Measurements from ENCODE around the gene ENSA. TPM values are rescaled to one million over a fixed set of nuclear protein-coding genes. Genes with fewer than 3 reads are reported as not detected.
A peak's percentile ranks its signal among the peaks of the same experiment; 100 is the strongest.
"Not testable (repeated sequence)": the region's sequence is repeated elsewhere in the genome, so short reads cannot be mapped to it uniquely, and the experiment has no call there.

ENSA gene
- total RNA-seq, 2 donors from 2014 or later = 133 to 201 TPM

DNA sequence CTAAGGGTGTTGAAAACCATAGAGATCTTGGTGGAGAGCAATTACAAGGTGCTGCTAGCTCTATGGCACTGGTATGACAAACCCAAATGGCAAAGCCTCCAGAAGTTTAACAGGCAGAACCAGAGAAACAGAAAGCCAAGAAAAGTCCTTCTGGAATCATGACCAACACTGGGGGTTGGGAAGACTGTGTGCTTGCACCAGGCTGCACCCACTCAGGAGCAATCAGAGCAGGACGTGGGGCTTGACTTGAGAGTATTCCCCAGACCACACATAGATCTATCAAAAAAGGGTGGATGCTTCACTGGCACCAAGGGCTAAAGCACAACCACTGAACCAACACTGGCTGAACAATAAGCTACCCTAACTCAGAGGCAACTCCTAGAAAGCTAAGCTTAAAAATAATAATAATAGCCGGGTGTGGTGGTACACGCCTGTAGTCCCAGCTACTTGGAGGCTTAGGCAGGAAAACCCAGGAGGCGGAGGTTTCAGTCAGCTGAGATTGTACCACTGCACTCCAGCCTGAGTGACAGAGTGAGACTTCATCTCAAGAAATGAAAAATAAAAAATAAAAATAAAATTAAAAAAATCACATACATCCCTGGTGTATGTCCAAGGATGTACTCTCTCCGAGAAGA, 20.1 kb upstream of the ENSA start:
- intact Hi-C loops (cut with DNase I) = no loop called here
- WGBS = 92% methylated on average over 5 of the region's 5 CpGs
- Histone ChIP-seq H3K4me3 (no peak overlapping the region), H3K9me3 (no peaks in the 10 kb centered on the region), H3K36me3 (peaks cover 0 to 4% of the 10 kb centered on the region in 2 donors), H3K27me3 (replicated peaks; ENCODE audit: insufficient read depth) (no peaks in the 10 kb centered on the region), H3K4me1 (replicated peaks) (no peaks in the 10 kb centered on the region), H3K27ac (no peak overlapping the region)
- TF ChIP-seq, protein P1, sequence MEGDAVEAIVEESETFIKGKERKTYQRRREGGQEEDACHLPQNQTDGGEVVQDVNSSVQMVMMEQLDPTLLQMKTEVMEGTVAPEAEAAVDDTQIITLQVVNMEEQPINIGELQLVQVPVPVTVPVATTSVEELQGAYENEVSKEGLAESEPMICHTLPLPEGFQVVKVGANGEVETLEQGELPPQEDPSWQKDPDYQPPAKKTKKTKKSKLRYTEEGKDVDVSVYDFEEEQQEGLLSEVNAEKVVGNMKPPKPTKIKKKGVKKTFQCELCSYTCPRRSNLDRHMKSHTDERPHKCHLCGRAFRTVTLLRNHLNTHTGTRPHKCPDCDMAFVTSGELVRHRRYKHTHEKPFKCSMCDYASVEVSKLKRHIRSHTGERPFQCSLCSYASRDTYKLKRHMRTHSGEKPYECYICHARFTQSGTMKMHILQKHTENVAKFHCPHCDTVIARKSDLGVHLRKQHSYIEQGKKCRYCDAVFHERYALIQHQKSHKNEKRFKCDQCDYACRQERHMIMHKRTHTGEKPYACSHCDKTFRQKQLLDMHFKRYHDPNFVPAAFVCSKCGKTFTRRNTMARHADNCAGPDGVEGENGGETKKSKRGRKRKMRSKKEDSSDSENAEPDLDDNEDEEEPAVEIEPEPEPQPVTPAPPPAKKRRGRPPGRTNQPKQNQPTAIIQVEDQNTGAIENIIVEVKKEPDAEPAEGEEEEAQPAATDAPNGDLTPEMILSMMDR (IDR thresholded peaks at IDR 0.05) = no peak
- TF ChIP-seq POLR2A (IDR thresholded peaks at IDR 0.05) (no peak), POLR2AphosphoS5 (IDR thresholded peaks at IDR 0.05) (no peak)
- no peak for DNase-seq (ENCODE audit: low spot score)

DNA sequence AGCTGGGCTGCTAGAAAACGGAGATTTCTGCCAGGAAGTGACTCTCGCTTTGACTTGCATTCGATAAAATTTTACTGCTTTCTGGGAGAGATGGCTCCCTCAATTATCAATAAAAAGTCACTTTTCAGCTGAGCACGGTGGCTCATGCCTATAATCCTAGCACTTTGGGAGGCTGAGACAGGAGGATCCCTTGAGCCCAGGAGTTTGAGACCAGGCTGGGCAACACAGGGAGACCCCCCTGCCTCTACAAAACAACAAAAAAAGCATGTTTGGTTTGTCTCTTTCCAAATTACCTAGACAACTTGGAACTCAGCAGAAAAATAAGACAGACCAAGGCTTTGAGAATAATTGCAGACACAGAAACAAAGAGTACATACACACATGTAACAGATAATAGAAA, 12.9 kb upstream of the ENSA start:
- DNase-seq (ENCODE audit: low spot score) = no peak
- Histone ChIP-seq H3K27me3 (replicated peaks; ENCODE audit: insufficient read depth) (no peaks in the 10 kb centered on the region), H3K27ac (no peak overlapping the region), H3K36me3 (no peaks in the 10 kb centered on the region), H3K4me3 (no peak overlapping the region), H3K9me3 (no peaks in the 10 kb centered on the region), H3K4me1 (replicated peaks) (no peaks in the 10 kb centered on the region)
- TF ChIP-seq POLR2A (IDR thresholded peaks at IDR 0.05) (no peak), POLR2AphosphoS5 (IDR thresholded peaks at IDR 0.05) (no peak)
- TF ChIP-seq, protein P1 (IDR thresholded peaks at IDR 0.05) = no peak
- intact Hi-C loops (cut with DNase I) = no loop called here
- 42% methylated on average over 4 of the region's 4 CpGs for WGBS

DNA sequence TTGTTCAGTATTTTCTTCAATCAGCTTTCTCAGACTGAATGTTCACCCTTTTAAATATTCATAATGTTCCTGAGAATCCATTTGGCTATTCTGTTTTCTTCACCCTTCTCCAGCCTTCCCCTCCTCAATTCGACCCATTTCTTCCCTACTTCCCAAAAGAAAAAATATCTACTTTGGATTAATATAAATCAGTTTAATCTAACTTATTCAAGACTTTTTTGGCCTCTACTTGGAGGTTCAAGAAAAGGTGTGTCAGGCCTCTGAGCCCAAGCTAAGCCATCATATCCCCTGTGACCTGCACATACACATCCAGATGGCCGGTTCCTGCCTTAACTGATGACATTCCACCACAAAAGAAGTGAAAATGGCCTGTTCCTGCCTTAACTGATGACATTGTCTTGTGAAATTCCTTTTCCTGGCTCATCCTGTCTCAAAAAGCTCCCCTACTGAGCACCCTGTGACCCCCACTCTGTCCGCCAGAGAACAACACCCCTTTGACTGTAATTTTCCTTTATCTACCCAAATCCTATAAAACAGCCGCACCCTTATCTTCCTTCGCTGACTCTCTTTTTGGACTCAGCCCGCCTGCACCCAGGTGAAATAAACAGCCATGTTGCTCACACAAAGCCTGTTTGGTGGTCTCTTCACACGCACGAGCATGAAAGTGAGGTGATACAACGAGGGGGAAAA, 11.9 kb upstream of the ENSA start:
- H3K4me3 ChIP-seq; H3K9me3 ChIP-seq; DNase-seq (ENCODE audit: low spot score); H3K27me3 ChIP-seq (replicated peaks; ENCODE audit: insufficient read depth); H3K4me1 ChIP-seq (replicated peaks); intact Hi-C loops (cut with DNase I); H3K36me3 ChIP-seq; H3K27ac ChIP-seq: not testable (repeated sequence)
- WGBS = 81% methylated on average over 9 of the region's 9 CpGs

DNA sequence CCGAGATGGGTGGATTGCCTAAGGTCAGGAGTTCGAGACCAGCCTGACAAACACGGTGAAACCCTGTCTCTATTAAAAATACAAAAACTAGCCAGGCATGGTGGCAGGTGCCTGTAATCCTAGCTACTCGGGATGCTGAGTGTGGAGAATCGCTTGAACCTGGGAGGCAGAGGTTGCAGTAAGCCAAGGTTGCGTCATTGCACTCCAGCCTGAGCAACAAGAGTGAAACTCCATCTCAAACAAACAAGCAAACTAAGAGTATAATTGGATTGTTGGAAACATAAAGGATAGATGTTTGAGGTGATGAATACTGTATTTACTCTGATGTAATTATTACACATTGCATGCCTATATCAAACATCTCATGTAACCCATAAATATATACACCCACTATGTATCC, 9.0 kb upstream of the ENSA start:
- H3K9me3 ChIP-seq; H3K4me3 ChIP-seq; DNase-seq (ENCODE audit: low spot score); H3K27ac ChIP-seq; H3K4me1 ChIP-seq (replicated peaks); intact Hi-C loops (cut with DNase I); H3K36me3 ChIP-seq; H3K27me3 ChIP-seq (replicated peaks; ENCODE audit: insufficient read depth): not testable (repeated sequence)
- 94% methylated on average over 6 of the region's 6 CpGs for WGBS

DNA sequence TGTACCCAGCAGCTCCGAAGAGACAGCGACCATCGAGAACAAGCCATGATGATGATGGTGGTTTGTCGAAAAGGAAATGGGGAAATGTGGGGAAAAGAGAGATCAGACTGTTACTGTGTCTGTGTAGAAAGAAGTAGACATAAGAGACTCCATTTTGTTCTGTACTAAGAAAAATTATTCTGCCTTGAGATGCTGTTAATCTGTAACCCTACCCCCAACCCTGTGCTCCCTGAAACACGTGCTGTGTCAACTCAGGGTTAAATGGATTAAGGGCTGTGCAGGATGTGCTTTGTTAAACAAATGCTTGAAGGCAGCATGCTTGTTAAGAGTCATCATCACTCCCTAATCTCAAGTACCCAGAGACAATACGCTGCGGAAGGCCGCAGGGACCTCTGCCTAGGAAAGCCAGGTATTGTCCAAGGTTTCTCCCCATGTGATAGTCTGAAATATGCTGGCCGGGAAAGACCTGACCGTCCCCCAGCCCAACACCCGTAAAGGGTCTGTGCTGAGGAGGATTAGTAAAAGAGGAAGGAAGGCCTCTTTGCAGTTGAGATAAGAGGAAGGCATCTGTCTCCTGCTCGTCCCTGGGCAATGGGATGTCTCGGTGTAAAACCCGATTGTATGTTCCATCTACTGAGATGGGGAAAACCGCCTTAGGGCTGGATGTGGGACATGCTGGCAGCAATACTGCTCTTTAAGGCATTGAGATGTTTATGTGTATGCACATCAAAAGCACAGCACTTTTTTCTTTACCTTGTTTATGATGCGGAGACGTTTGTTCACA, 5.6 kb upstream of the ENSA start:
- intact Hi-C loops (cut with DNase I); DNase-seq (ENCODE audit: low spot score); H3K4me3 ChIP-seq; H3K27ac ChIP-seq; H3K4me1 ChIP-seq (replicated peaks); H3K27me3 ChIP-seq (replicated peaks; ENCODE audit: insufficient read depth); H3K9me3 ChIP-seq; H3K36me3 ChIP-seq: not testable (repeated sequence)
- WGBS = 72% methylated on average over 14 of the region's 17 CpGs

DNA sequence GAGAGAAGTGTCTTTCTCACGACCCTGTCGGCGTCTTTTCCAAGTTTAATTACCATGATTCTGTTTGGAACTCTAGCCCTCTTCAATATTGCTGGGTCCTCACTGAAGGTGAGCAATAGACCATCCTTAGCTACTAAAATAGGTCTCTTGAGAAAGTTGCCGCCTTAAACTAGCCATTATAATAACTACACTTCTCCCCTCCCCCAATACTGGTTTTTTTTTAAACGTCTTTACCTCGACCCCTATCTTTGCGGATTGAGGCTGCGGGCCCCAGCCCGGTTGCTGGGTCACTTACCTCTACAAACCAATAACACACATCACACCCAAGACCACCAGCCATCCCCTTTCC, 672 bp downstream of the ENSA start:
- Histone ChIP-seq H3K27me3 (replicated peaks; ENCODE audit: insufficient read depth) (no peaks in the 10 kb centered on the region), H3K36me3 (peaks cover 5 to 6% of the 10 kb centered on the region in 2 donors), H3K4me1 (replicated peaks) (peaks cover 6% of the 10 kb centered on the region), H3K9me3 (no peaks in the 10 kb centered on the region), H3K4me3 (peak overlapping the region; percentile 60 to 72), H3K27ac (peak overlapping the region; percentile 99)
- 2% methylated on average over 9 of the region's 9 CpGs for WGBS
- intact Hi-C loops (cut with DNase I) = loop anchor here (5.0 to 10.0 kb wide), 2 partner anchors 51 to 154 kb away; partner anchors contain the start of gene MCL1
- no peak for DNase-seq (ENCODE audit: low spot score)
- no peak for TF ChIP-seq POLR2AphosphoS5 (IDR thresholded peaks at IDR 0.05)
- no peak for TF ChIP-seq POLR2A (IDR thresholded peaks at IDR 0.05)
- TF ChIP-seq, protein P1 (IDR thresholded peaks at IDR 0.05) = no peak

Data from prostate gland (tissue), 2 donors.